NB4 (cell line): Measurements from ENCODE around the gene LHX4.

Experiments
- POLR2A ChIP-seq: IDR thresholded peaks from 2 replicates; pipeline ENCODE4 v1.6.1; 2011; ENCODE audit warnings: mild to moderate bottlenecking; ENCODE audit not compliant: insufficient read length; ENCODE audit errors: extremely low read depth
- TF ChIP-seq, protein P1 (sequence below): IDR thresholded peaks from one replicate; pipeline ENCODE4 v1.5.1; 2012; ENCODE audit warnings: low read depth, low read length
- TF ChIP-seq, protein P2 (sequence below): IDR thresholded peaks from 2 replicates; pipeline ENCODE4 v1.6.1; 2011; ENCODE audit warnings: low read depth, low read length

DNA sequence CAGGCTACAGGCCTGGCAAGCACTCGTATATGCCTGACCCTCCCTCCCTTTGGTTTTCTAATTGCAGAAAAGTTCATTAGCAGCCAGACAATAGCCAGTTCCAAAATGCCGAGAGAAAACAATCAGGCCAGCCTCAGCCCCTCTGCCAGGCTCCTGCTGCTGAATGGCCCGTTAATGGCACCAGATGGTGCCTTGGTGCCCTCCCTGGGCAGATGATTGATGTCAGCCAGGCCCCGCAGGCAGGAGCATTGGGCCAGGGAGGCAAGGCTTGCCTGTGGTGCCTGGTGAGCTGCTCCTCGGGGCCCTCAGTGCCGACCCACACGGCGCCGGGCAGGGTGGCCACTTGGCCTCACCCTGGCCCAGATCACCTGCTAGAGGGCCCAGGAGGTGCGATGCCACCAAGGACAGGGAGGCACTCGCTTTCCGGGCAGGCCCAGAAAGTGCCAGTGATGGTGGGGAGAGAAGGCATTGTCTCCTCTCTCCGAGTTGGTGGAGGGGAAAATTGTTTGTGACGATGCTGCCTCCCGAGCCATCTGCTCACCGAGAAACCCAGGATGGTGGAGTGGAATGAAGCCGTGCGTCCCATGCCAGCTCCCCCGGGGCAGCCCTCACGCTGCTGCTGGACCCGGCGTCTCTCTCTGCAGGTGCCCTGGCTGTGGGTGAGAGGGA, 47.3 kb upstream of the LHX4 start:
- TF ChIP-seq, protein P1, sequence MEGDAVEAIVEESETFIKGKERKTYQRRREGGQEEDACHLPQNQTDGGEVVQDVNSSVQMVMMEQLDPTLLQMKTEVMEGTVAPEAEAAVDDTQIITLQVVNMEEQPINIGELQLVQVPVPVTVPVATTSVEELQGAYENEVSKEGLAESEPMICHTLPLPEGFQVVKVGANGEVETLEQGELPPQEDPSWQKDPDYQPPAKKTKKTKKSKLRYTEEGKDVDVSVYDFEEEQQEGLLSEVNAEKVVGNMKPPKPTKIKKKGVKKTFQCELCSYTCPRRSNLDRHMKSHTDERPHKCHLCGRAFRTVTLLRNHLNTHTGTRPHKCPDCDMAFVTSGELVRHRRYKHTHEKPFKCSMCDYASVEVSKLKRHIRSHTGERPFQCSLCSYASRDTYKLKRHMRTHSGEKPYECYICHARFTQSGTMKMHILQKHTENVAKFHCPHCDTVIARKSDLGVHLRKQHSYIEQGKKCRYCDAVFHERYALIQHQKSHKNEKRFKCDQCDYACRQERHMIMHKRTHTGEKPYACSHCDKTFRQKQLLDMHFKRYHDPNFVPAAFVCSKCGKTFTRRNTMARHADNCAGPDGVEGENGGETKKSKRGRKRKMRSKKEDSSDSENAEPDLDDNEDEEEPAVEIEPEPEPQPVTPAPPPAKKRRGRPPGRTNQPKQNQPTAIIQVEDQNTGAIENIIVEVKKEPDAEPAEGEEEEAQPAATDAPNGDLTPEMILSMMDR: no peak
- TF ChIP-seq POLR2A: no peak
- TF ChIP-seq, protein P2, sequence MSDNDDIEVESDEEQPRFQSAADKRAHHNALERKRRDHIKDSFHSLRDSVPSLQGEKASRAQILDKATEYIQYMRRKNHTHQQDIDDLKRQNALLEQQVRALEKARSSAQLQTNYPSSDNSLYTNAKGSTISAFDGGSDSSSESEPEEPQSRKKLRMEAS: no peak
